Non-pigmented ciliary epithelial cell (primary cell): ENCODE results near the gene TBC1D1.

Experiments
- DNase-seq: peaks from one replicate; pipeline ENCODE4 v3.0.0-alpha.2; 2010; ENCODE audit warnings: low read depth

TBC1D1 gene

DNA sequence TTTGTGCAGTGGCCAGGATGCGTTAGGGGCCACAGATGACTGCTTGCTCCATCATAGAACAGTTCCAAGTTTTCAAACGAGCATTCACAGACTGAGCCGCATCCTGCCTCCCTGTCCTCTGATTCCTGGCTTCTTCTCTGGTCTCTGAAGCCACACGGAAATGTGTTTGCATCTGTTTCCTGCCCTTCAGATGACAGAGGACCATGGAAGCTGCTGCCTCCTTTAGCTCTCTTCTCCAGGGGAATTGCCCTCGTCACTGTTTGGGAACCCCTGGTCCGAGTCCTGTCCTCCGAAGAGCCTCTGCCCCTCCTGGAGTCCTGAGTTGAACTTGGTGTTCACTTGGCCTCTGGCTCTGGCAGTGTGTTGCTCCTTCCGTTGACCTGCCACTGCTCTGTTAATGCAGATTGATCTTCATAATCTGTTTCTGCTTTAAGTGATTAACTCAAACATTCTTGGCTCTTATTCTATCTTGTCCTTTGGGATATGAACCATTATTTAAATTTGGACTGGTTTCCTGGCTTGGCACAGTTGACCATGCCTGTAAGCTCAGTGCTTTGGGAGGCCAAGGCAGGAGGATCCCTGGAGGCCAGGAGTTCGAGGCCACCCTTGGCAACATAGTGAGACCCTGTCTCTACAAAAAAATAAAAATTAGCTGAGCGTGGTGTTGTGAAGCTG lies 165.3 kb downstream of the TBC1D1 start:
- DNase-seq = no peak

DNA sequence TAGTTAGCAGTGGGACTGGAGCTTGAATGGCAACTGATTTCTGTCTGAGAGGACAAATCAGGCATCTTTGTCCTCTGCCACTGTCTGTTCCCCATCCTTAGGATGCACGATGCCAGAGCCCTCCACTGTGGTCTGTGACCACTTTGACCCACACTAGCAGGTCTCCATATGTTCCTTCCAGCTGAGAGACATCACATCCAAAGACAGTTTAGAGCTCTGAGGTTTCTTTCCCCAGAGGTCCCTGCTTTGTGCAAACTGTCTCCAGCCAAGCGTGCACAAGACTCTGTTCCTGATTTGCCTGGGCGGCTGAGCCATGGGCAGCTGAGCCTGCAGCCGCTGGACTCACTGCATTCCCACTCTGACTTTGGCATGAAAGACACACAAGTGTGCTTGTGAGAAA lies 167.3 kb downstream of the TBC1D1 start:
- no peak for DNase-seq

DNA sequence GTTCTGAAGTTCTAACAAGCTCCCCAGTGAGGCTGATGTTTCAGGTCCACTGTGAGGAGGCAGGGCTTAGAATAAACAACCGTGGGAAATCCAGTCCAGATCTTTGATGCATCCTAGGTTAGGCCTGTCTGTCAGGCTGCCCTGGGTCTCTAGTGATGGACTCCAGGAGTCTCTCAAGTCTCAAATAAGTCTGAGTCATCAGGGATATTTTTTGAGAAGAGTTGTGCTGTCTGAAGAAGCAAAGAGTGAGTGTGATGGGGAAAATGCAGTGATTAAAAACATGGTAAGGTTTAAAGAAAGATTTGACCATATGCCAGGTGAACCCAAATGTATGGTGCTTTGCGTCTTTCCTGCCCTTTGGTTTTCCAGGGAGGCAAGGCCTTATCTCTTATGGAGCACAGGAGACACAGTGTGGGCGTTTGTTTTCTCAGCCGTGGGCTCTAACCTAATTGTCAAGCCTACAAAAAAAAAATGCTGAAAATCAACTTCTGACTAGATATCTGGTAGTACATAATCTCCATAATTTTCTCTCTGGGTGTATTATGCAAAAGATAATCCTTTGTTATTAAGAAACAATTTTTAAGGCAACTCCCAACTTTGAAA lies 170.0 kb downstream of the TBC1D1 start:
- DNase-seq = no peak

DNA sequence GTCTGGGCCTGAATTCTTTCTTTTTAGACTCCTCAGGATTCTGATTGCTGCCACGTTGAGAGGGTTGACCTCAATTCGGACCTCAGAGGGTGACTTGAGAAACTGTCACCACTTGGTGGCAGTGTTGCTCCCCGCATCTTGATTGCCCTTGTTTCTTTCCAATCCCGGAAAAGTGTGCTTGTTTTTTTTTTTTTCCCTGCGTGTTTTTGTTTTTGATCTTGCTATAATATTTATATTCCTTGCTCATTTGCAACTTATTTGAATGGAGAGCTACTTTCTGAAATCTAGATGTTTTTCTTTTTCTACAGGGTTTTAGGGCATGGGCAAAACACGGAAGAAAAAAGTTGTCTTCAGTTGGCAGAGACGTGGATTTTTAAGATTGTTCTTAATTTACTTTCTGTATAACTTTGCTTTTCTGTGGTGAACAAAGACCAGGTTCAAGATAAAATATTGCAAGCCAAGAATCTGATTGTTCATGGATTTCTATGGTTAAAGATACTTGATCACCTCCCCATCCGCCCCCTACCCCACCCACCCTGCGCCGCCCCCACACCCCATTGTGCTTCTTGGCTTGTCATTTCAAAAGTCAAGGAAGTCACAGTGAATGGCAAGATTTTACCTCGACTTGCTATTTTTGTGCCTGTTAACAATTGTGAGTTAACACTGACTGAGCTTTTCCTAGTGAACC lies 171.3 kb downstream of the TBC1D1 start:
- DNase-seq = no peak

DNA sequence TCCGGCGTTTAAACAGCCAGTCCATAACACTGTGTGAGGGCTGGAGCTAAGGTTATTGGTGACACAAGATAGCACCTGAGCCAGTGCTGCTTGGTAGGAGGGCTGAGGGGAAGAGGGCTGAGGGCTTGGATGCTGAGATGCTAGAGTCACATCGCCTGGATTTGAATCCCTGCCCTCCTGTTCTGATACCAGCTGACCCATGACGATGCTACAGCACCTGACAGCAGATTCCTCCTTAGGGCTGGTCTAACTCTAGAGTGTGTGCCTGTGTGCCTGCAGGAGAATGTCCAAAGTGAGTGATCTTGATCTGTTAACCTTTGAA lies 171.9 kb downstream of the TBC1D1 start:
- DNase-seq = no peak

DNA sequence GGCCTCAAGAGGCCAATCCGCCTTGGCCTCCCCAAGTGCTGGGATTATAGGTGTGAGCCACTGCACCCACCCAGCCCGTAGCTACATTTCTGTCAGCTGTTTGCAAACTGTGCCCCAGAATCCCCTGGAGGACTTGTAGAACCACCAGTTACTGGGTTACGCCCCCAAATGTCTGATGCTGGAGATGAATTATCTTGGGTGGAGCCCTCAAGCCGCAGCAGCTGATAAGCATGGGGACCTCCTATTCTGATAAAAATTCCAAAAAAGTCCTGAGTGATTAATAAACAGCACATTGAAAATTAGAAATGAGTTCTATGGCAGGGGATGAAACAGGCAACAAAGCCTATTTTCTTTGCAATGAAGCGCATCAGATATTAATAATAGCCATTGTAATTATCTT lies 174.3 kb downstream of the TBC1D1 start:
- no peak for DNase-seq

DNA sequence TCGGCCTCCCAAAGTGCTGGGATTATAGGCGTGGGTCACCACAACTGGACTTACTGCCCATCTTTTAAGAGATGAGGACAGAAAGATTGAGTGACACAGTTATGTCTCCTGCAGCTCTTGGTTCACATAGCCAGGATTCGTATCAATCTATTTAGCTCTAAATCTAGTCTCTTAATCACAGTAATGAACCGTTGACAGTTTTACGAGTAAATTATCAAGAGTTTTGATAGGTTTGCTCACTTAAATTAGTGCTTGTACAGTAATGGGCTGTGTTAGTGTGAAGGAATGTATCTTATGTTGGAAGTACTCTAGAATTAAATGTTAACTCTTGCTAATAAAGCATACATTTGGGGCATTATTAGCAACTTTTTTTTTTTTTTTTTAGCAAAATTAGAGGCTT lies 175.0 kb downstream of the TBC1D1 start:
- no peak for DNase-seq

DNA sequence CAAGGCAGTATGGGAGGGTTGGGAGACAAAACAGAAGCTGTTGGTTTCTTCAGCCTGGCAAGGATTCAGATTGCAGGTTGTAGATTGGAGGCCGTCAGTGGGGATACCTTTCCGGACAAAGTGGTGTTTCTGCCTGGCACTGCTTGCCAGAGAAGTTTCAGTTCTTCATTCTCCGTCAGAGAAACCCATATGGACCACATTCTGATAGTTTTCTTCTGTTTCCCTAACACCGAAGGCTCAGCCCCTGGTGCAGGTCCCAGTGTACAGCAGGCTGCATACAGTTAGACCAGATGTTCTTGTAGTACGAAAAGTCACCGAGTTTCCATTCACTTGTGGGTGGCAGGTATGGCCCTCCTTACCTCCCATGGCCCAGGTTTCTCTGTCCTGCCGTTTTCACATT lies 176.6 kb downstream of the TBC1D1 start:
- no peak for DNase-seq

DNA sequence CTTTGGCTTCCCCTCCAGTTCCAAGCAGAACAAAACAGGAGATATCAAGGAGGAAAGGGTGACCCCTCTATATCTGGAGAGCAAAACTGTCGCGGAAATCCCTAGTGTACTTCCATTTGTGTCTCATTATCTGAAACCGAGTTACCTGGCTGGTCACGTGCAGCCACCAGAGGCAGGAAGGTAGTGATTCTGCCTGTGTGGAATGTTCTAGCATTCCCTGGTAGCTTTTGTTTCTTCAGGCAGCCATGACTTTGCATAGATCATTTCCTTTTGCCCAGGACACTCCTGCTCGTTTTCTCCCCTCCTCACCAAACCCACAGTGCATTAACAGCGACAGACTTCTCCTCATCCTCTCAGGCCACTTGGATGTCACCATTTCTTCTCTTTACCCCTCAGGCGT lies 177.2 kb downstream of the TBC1D1 start:
- DNase-seq = no peak

DNA sequence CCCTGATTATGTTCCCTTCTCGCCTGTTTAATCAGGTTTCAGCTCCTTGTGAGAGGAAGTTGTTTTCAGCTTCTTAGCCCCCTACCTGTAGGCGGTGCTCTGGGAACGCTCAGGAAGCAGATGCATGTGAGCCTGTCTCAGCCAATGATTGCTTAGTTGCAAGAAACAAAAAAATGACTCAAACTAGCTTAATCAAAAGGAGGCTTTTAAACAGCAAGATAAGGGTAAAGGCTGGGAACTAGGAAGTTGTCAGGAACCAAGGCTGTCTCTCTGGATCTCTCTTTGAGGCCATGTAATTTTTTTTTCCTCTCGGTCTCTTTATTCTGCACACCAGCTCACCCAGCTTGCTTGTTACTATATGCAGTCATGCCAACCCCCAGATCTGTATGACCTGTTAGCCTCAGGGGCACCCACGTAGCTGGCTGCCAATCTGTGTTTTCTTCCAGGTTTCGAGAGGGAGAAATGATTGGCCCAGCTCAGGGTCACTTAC lies 178.4 kb downstream of the TBC1D1 start:
- DNase-seq = no peak

DNA sequence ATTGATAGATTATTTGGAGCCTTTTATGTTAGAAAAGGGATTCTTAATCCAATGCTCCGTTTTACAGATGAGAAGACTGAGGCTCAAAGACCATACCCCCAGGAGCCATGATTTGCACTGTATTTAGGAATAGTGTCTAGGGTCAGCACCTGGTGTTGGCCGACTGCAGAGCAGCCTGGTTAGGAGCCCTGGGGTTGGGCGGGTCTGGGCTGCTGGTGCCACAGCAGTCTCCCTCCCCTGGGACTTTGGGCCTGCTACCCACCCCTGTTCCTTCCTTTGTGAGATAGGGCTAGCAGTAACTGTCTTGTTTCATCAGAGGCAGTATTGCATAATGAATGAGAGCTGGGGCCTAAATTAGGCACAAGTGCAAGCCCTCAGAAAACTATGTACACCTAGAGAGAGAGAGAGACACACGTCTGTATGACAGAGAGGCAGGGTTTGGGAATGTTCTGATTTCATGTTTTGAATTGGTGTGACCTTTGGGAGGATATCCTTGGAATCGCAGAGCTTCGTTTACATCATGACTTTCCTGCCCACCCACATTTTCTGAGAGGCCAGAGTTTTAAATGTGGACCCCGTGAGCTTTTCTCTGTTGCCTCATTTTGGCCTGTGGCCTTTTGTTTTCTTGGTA lies 181.0 kb downstream of the TBC1D1 start:
- no peak for DNase-seq

DNA sequence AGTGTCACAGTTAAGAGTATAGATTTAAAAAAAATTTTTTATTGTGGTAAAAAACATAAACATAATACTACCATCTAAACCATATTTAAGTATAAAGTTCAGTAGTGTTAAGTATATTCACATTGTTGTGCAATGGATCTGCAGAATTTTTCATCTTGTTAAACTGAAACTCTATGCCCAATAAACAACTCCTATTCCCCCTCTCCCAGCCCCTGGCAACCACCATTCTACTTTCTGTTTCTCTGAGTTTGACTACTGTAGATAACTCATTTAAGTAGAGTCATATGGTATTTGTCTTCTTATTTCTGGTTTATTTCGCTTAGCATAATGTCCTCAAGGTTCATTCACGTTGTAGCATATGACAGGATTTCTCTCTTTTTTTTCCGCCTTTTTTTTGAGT lies 181.7 kb downstream of the TBC1D1 start:
- DNase-seq = no peak

DNA sequence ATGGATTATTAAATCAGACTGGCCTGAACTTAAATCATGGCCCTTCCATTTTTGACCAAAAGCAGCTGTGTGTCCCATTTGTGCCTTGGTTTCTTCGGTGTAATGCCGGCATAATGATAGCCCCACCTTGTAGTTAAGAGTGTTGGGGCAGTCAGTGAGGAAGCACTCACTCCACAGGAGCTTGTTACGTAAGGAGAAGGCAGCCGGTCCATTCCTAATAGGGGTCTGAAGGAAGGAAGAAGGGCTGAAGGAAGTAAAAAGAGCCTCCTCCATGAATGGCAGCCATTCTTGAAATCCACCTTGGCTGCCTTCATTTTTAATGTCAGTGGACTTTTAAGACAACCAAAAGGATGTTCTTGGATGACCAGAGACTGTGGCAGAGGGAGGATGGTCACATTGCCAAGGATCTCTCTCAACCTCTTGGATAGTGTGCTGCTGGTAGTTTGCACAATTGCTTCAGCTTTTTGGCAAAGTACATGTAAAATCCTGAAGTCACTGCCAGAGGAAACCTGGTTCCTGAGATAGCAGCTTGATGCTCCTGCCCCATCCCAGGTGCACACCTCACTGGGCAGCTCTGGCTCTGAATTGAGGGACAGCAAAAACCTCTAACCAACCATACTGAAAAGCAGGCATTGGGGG lies 182.8 kb downstream of the TBC1D1 start:
- no peak for DNase-seq

DNA sequence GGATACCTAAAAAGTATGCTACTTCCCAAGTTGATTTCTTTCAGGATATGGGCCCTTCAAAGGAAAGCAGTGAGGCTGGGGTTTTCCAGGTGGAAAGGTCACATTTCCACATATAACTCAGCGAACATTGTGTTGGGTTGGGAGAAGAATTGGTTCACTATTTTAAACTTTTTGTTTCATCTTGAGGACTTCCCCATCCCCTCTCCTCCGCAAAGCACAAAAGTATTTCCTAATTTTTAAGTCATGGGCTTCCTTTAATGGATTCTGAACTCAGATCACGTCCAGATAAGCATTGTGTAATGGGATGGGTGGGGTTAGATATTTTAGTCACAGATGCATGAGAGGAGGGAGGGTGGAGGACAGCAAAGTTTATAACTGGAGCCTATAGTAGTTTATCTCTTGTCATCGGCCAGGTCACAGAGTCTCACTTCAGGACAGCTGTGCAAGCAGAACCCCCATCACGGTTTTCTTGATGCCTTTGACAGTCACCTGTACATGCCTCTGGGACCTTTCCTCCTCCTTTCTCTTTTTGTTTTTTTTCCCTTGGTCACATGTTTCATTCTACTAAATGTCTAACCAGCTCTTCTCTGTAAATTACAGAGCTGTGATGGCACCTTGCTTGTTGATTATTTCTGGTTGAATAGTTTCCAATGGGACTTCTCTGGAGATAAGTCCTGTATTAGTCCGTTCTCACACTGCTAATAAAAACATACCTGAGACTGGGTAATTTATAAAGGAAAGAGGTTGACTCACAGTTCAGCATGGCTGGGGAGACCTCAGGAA lies 184.7 kb downstream of the TBC1D1 start:
- no peak for DNase-seq

DNA sequence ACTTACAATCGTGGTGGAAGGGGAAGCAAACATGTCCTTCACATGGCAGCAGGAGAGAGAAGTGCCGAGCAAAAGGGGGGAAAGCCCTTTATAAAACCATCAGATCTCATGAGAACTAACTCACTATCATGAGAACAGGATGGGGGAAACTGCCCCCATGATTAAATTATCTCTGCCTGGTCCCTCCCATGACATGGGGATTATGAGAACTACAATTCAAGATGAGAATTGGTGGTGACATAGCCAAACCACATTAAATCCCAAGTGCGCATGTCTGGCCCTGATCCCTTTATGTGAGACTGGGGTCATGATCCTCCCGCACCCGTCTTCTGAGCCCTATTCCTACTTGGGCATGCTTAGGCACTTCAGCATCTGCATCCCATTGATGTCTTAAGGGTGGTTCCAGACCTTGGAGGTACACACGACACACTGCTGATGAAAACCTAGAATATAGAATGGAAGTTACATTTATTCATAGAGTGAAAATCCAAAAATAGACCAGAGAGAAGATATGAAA lies 185.3 kb downstream of the TBC1D1 start:
- DNase-seq = no peak

DNA sequence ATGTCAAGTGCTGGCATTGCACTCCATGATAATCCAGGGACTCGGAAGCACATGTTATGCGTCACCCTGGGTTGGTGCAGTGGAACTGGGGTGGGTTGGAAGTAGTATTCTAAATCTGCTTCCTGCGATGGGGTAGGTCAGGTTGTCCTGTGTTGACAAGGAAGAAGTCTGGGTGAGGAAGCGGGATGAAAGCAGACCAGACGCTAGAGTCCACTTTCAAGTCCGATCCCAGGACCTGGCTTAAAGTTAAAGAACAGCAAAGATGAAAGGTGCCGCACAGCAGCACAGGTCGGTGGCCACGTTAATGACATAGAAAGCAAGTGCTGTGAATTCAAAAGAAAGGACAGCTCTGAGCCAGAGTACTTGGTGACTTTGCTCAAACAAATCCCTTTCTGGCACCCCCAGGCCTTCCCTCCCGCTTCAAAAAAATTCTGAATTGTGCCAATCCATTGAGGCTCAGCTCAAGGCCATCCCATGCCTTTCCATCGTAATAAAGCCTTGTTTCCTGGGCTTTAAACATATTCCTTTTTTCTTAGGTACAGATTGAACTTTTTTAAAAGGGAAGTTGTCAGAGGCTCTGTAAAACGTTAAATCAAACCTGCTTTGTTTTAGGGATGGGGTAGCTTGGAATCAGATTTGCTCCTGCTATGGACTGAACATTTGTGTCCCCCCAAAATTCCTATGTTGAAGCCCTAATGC lies 187.1 kb downstream of the TBC1D1 start:
- no peak for DNase-seq

DNA sequence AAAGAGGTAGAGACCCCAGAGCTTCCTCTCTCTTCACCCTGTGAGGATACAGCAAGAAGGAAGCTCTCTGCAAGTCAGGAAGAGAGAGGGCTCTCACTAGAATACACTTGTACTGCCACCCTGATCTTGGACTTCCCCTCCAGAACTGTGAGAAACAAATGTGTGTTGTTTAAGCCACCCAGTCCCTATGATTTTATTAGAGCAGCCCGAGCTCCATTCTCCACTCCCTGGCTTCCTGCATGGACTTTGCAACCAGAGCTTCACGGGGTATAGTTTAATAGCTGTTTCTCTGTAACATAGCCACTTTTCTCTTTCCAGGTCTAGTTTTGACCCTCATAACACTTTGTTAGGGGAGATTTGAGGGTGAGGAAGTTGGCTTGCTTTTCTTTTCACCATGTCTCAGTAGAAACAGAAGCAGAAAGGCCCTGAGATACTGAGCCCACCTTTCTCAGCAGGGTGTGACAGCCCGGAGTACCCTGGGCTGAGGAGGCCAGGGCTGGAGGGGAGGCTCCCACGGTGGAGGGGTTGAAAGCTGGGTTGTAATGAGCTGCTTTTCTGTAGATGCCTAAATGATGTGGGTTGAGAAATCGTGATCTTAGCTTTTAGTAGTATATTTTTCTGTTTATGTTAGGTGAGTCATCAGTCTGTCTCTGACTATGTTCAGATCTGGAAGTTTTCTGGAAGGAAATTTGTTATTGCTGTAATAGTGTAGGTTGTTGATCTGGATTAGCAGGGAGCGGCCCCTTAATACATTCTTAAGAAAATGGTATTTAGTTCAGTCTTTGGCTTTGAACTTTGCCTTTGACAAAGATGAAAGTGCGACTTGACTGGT lies 187.9 kb downstream of the TBC1D1 start:
- no peak for DNase-seq

DNA sequence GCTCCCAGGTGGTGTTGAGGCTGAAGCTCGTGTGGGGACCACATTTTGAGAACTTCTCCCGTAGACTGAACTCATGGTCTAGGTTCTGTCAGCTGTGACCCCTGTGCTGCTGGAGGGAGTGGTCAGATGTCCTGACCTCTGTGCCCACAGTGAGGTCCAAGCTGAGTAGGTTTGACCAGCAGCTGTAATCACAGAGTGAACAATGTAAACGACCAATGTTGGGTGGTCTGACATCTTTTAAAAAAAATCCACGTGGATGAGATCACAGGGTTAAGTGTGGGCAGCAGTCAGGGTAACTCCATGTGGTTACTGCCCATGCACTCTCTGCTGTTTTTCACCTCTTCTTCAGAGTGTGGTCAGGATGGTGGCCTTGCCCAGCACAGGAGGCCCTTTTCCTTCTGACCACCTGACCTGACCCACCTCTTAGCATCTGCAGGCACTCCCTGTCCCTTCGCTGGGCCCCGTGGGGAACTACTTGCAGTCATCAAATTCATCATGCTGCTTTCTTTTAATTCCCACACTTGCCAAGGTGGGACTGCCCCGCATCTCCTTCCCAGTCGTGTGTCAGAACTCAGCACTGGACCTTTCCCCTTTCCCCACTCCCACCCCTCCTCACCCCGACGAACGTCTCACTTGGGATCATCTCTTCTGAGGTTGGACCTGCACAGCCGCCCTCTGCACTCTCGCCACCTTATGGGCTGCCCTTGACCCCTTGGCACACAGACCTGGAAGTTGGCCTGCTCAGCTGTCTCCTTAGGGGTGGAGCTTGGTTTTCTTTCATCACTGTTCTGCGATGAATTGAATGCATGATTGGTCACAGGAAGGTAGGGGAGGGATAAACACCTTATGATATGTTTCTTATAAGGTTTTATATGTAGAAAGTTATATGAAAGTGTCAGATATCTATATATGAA lies 189.4 kb downstream of the TBC1D1 start:
- DNase-seq = no peak

DNA sequence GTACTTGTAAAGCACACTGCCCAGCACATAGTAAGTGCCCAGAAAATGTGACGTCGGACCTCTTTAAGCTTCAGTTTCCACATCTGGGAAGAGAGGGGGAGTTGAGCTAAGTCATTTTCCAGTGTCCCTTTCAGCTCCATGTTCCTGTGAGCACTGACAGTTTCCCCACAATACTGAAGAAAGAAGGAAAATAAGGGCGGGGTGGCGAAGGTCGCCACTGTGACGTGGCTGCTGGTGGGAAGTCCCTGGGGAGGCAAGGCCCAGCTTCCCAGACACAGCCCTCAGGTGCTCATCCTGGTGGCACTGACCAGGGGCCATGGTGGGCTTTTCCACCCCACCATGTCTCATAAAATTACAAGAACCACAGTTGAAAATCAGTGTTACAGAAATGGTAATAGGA lies 191.1 kb downstream of the TBC1D1 start:
- DNase-seq = no peak
